RWPE1 (cell line): Measurements from ENCODE around the gene LRRC32.

ENCODE experiments used
- CTCF ChIA-PET: fragments of 350-600 bp; sonication (Branson Sonifier 250); formaldehyde crosslinking; extraction: SDS; loops from one replicate; lab custom pipeline; 2021; lab: Yijun Ruan, JAX
- POLR2A ChIA-PET: fragments of 400-600 bp; formaldehyde crosslinking; extraction: SDS; loops from one replicate; lab custom pipeline; 2020; ENCODE audit warnings: antibody characterized with exemption; ENCODE audit not compliant: low non-redundant PET; lab: Yijun Ruan, JAX
- DNase-seq: peaks from one replicate; pipeline ENCODE4 v3.0.0; 2012; ENCODE audit warnings: low spot score
- H3K27ac ChIP-seq: fragments of 450-650 bp; 2 replicates; pipeline ENCODE4 v1.5.1; 2017
- CTCF ChIP-seq: fragments of 450-650 bp; conservative IDR thresholded peaks from 2 replicates; pipeline ENCODE4 v1.5.1; 2017; ENCODE audit warnings: low read depth, mild to moderate bottlenecking

Gene LRRC32

DNA sequence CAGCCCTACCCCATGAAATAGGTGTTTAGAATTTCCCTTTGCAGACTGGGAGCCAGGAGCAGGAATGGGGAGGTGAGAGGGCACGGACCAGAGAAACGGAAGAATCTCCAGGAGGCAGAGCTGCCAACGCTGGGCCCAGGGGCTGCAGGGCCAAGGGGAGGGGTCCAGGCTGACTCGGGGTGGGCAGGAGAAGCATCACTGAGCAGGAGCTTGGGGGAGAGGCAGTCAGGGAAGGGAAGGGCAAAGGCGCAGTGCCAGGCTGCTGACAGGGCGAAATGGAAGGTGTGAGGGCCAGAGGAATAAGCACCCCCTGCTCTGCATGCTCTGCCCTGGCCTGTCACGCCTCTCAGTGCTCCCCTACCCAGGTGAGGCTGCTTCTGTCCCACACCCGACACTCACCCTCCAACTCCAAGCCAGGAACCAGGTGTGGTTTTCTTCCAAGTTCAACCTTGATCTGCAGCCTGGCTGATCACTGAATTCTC is 14.5 kb downstream of the LRRC32 start:
- no peak for DNase-seq
- ChIA-PET POLR2A (no interaction called here), CTCF (no interaction called here)
- no peak for TF ChIP-seq CTCF
- H3K27ac ChIP-seq: no peak overlapping the region

DNA sequence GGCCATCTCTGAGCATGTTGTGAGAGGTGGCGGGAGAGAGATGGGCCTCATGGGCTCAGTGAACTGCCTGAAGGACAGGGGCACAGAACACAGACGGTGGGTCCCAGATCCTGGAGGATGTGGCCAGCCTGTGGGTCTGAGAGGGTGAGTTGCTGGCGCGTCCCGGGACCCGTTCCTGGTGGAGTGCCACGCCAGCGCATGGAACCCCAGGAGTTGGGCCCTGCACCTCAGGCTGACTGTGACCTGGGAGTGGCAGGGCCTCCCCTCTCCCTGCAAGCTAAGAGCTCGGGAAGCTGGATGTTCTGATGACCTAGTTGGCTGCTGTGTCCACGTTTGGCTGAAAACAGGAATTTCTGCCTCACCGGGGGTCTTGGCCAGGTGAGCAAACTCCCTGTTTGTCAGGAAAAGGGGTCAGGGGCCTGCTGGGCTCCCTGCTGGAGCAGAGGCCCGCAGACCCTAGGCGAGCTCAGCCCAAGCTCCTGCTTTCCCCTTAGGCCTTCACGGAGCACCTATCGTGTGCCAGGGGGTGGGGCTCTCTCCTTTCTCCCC is 15.0 kb downstream of the LRRC32 start:
- POLR2A ChIA-PET: no interaction called here
- DNase-seq: no peak
- TF ChIP-seq CTCF: no peak
- CTCF ChIA-PET: no interaction called here
- H3K27ac ChIP-seq: no peak overlapping the region

- CTCF ChIA-PET: no interaction called here
- TF ChIP-seq CTCF: no peak
- H3K27ac ChIP-seq: no peak overlapping the region
- POLR2A ChIA-PET: interaction anchor here (0.8 kb wide), 1 partner anchor 982 kb away, joined by 3 read pairs; no protein-coding TSS in a partner anchor
- DNase-seq: no peak
These were observed 15.6 kb downstream of the LRRC32 start for GRCh38 chr11:76654980-76655379.

GRCh38 chr11:76654298-76654851 is 16.2 kb downstream of the LRRC32 start:
- H3K27ac ChIP-seq: no peak overlapping the region
- ChIA-PET CTCF (no interaction called here), POLR2A (interaction anchor here (0.8 kb wide), 1 partner anchor 983 kb away, joined by 3 read pairs; no protein-coding TSS in a partner anchor)
- no peak for DNase-seq
- TF ChIP-seq CTCF: no peak

GRCh38 chr11:76653674-76654284 is 16.8 kb downstream of the LRRC32 start:
- no peak overlapping the region for H3K27ac ChIP-seq
- POLR2A ChIA-PET: no interaction called here
- TF ChIP-seq CTCF: no peak
- CTCF ChIA-PET: no interaction called here
- no peak for DNase-seq

- no peak overlapping the region for H3K27ac ChIP-seq
- CTCF ChIA-PET: no interaction called here
These were observed 17.4 kb downstream of the LRRC32 start for GRCh38 chr11:76653012-76653673.

More at GRCh38 chr11:76653012-76653673, 17.4 kb downstream of the LRRC32 start:
- DNase-seq: no peak
- TF ChIP-seq CTCF: no peak
- POLR2A ChIA-PET: no interaction called here
